Measurements from ENCODE around the gene SELENOP.

GRCh38 chr5:42826757-42827515 is 15.2 kb upstream of the SELENOP start:
- TF ChIP-seq EZH2 (IDR thresholded peaks at IDR 0.05; ENCODE audit: borderline replicate concordance, low read depth, low read length, severe bottlenecking) = no peak
- TF ChIP-seq FOS (IDR thresholded peaks at IDR 0.05; ENCODE audit: borderline replicate concordance, insufficient read depth, low read length) = no peak
- no peak for TF ChIP-seq CTCF (IDR thresholded peaks at IDR 0.05; ENCODE audit: extremely low read depth in 1 of 2, insufficient read depth in 1 of 2, low read depth in 1 of 2, low read length in 2 of 2)
- TF ChIP-seq MAX (IDR thresholded peaks at IDR 0.05; ENCODE audit: insufficient read depth, insufficient read length) = no peak
- TF ChIP-seq POLR2AphosphoS5 (IDR thresholded peaks at IDR 0.05; ENCODE audit: insufficient read depth, low read depth, low read length) = no peak
- no peak for TF ChIP-seq POLR2A (IDR thresholded peaks at IDR 0.05; ENCODE audit: low read depth, low read length)
- TF ChIP-seq JUN (IDR thresholded peaks at IDR 0.05; ENCODE audit: borderline replicate concordance, insufficient read depth, insufficient read length, low read depth) = no peak
- no peak for TF ChIP-seq MYC (IDR thresholded peaks at IDR 0.05; ENCODE audit: low read depth, low read length)

All from endothelial cell of umbilical vein (primary cell).